ENCODE data around the gene BCAS3. TPM values are rescaled to one million over a fixed set of nuclear protein-coding genes. Genes with fewer than 3 reads are reported as not detected.

The BCAS3 gene
- total RNA-seq, 1 donor from 2014 or later, result 44.8 TPM

- no peak overlapping the region for H3K4me3 Mint-ChIP-seq (ENCODE audit: unreplicated experiment)
- H3K27ac Mint-ChIP-seq (ENCODE audit: unreplicated experiment), result no peak overlapping the region
- DNase-seq, result no peak
- H3K36me3 Mint-ChIP-seq (ENCODE audit: unreplicated experiment), result no peaks in the 10 kb centered on the region
- H3K27me3 Mint-ChIP-seq (ENCODE audit: unreplicated experiment), result peaks cover 2% of the 10 kb centered on the region
- H3K4me1 Mint-ChIP-seq (ENCODE audit: low read depth, unreplicated experiment), result peaks cover 7% of the 10 kb centered on the region
- no peak for TF ChIP-seq CTCF (IDR thresholded peaks at IDR 0.05; ENCODE audit: partially characterized antibody, unreplicated experiment)
- peaks cover 2% of the 10 kb centered on the region for H3K9me3 Mint-ChIP-seq (ENCODE audit: unreplicated experiment)
Observed at GRCh38 chr17:61372436-61372835, 694.8 kb downstream of the BCAS3 start.

GRCh38 chr17:61376931-61377838 lies 699.5 kb downstream of the BCAS3 start:
- H3K27me3 Mint-ChIP-seq (ENCODE audit: unreplicated experiment), result peaks cover 9% of the 10 kb centered on the region
- no peaks in the 10 kb centered on the region for H3K36me3 Mint-ChIP-seq (ENCODE audit: unreplicated experiment)
- DNase-seq, result no peak
- peaks cover 4% of the 10 kb centered on the region for H3K9me3 Mint-ChIP-seq (ENCODE audit: unreplicated experiment)
- H3K4me1 Mint-ChIP-seq (ENCODE audit: low read depth, unreplicated experiment), result peaks cover 16% of the 10 kb centered on the region
- H3K27ac Mint-ChIP-seq (ENCODE audit: unreplicated experiment), result no peak overlapping the region
- H3K4me3 Mint-ChIP-seq (ENCODE audit: unreplicated experiment), result no peak overlapping the region
- TF ChIP-seq CTCF (IDR thresholded peaks at IDR 0.05; ENCODE audit: partially characterized antibody, unreplicated experiment), result no peak

- Mint-ChIP-seq H3K27me3 (ENCODE audit: unreplicated experiment) (peaks cover 9% of the 10 kb centered on the region), H3K36me3 (ENCODE audit: unreplicated experiment) (no peaks in the 10 kb centered on the region), H3K27ac (ENCODE audit: unreplicated experiment) (no peak overlapping the region), H3K9me3 (ENCODE audit: unreplicated experiment) (peaks cover 4% of the 10 kb centered on the region), H3K4me3 (ENCODE audit: unreplicated experiment) (no peak overlapping the region), H3K4me1 (ENCODE audit: low read depth, unreplicated experiment) (peaks cover 11% of the 10 kb centered on the region)
- no peak for DNase-seq
- TF ChIP-seq CTCF (IDR thresholded peaks at IDR 0.05; ENCODE audit: partially characterized antibody, unreplicated experiment), result no peak
Observed at GRCh38 chr17:61378658-61379456, 701.2 kb downstream of the BCAS3 start.

- Mint-ChIP-seq H3K27me3 (ENCODE audit: unreplicated experiment) (peaks cover 9% of the 10 kb centered on the region), H3K4me1 (ENCODE audit: low read depth, unreplicated experiment) (peaks cover 11% of the 10 kb centered on the region), H3K9me3 (ENCODE audit: unreplicated experiment) (peaks cover 4% of the 10 kb centered on the region), H3K4me3 (ENCODE audit: unreplicated experiment) (no peak overlapping the region), H3K36me3 (ENCODE audit: unreplicated experiment) (no peaks in the 10 kb centered on the region), H3K27ac (ENCODE audit: unreplicated experiment) (no peak overlapping the region)
- no peak for TF ChIP-seq CTCF (IDR thresholded peaks at IDR 0.05; ENCODE audit: partially characterized antibody, unreplicated experiment)
- no peak for DNase-seq
Observed at GRCh38 chr17:61379457-61380216, 702.0 kb downstream of the BCAS3 start.

All from glutamatergic neuron (in vitro differentiated cells).